MM.1S (cell line): Measurements from ENCODE around the gene GJA9.

Experiments
- EZH2phosphoT487 ChIP-seq: fragments of 300-600 bp; sonication (generic); IDR thresholded peaks from 2 replicates; pipeline ENCODE4 v1.6.1; 2018; ENCODE audit warnings: antibody characterized with exemption, low read length
- TF ChIP-seq, protein P1 (sequence below): fragments of 300-600 bp; sonication (generic); IDR thresholded peaks from 2 replicates; pipeline ENCODE4 v1.5.1; 2016; ENCODE audit warnings: antibody characterized with exemption, low read length, mixed read lengths

DNA sequence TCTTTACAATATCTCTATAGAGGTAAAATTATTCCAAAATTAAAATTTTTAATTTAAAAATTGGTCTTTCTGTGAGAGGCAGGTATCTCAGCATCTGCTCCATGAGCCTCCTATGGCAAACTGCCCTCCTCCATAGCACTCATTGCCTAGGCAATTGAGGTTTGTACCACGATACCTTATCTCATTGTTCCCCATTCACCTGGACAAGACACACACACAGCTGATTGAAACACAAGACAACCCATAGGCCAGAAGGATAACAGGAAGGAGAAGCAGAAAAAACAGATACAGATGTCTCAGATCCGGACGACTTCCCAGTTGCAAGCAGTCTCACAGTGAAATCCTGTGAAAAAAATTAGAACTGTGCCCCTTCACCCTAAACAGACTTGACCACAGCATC, 36.0 kb upstream of the GJA9 start:
- no peak for TF ChIP-seq EZH2phosphoT487
- TF ChIP-seq, protein P1, sequence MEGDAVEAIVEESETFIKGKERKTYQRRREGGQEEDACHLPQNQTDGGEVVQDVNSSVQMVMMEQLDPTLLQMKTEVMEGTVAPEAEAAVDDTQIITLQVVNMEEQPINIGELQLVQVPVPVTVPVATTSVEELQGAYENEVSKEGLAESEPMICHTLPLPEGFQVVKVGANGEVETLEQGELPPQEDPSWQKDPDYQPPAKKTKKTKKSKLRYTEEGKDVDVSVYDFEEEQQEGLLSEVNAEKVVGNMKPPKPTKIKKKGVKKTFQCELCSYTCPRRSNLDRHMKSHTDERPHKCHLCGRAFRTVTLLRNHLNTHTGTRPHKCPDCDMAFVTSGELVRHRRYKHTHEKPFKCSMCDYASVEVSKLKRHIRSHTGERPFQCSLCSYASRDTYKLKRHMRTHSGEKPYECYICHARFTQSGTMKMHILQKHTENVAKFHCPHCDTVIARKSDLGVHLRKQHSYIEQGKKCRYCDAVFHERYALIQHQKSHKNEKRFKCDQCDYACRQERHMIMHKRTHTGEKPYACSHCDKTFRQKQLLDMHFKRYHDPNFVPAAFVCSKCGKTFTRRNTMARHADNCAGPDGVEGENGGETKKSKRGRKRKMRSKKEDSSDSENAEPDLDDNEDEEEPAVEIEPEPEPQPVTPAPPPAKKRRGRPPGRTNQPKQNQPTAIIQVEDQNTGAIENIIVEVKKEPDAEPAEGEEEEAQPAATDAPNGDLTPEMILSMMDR, result no peak
